ENCODE measurements around the gene NUCB1. TPM values are rescaled to one million over a fixed set of nuclear protein-coding genes. Genes with fewer than 3 reads are reported as not detected.

Gene NUCB1
- total and polyA plus RNA-seq, 9 of the 15 experiments (the other 6 are each of a cell fraction or from before 2014, with no cell fraction given): 3.1 to 153 (median 71.7) TPM

DNA sequence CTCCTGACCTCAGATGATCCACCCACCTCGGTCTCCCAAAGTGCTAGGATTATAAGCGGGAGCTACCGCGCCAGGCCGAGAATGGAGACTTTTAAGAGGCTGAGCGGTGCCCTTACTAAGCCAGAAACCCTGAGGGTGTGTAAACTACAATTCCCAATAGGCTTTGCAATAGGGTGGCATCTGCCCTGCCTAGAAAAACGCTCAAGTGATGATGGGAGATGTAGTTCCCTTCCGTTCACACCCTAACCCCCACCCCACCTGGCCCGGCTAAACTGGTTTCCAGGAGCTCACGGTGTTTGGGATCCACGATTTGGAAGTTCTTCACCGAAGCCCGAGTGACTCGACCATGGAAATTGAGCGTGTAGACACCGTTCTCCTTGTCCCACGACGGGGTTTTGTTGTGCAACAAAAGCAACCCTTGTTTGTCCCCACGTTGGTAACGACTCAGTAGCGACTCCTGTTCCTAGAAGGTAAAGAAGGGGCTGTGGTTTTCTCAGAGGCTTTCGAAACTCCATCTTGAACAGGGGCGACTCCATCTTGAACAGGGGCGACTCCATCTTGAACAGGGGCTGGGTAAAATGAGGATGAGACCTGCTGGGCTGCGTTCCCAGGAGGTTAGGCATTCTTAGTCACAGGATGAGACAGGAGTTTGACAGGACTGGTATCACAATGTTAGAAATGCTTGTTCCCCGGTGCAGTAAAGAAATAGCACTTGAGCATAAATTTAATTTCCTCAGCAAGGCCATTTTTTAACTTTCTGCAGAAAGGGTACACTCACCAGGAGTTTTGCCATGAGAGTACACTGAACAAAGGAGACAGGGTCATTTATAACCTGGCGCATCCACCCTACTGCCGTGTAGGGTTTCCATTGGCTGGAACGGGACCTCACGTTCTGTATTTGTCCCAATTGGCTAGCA lies 18.1 kb upstream of the NUCB1 start (continued):
- TF ChIP-seq AFF1 (IDR thresholded peaks at IDR 0.05; ENCODE audit: low read depth in 1 of 2, partially characterized antibody in 2 of 2) (peak in 1 of 2 experiments; percentile 99), PURB (CRISPR knock-in tag; IDR thresholded peaks at IDR 0.05; ENCODE audit: low read depth) (no peak), MTF1 (CRISPR knock-in tag; IDR thresholded peaks at IDR 0.05; ENCODE audit: borderline replicate concordance) (0 out of 2 replicates have a peak, but pooled peaks have one; percentile 70), ZNF444 (CRISPR knock-in tag; IDR thresholded peaks at IDR 0.05) (no peak), ZNF175 (CRISPR knock-in tag; IDR thresholded peaks at IDR 0.05; ENCODE audit: low read depth) (peak; percentile 93), TRIM25 (IDR thresholded peaks at IDR 0.05; ENCODE audit: borderline replicate concordance) (no peak), IFI16 (CRISPR knock-in tag; IDR thresholded peaks at IDR 0.05) (peak; percentile 90), ZNF717 (CRISPR knock-in tag; IDR thresholded peaks at IDR 0.05) (no peak), ZNF347 (CRISPR knock-in tag; IDR thresholded peaks at IDR 0.05; ENCODE audit: low read depth) (peak; percentile 79; the same call in 1 of the 2 replicates), FIP1L1 (IDR thresholded peaks at IDR 0.05; ENCODE audit: low read depth, low read length, poor library complexity, severe bottlenecking) (no peak), ZNF239 (CRISPR knock-in tag; IDR thresholded peaks at IDR 0.05) (peak; percentile 72; the same call in 1 of the 2 replicates), NFIX (CRISPR knock-in tag; IDR thresholded peaks at IDR 0.05; ENCODE audit: low read depth) (peak; percentile 44; the same call in 1 of the 2 replicates), ZNF695 (CRISPR knock-in tag; IDR thresholded peaks at IDR 0.05) (no peak), NR4A1 (CRISPR knock-in tag; IDR thresholded peaks at IDR 0.05) (no peak), NR4A1 (tag; IDR thresholded peaks at IDR 0.05) (peak; percentile 98), ZNF785 (CRISPR knock-in tag; IDR thresholded peaks at IDR 0.05) (no peak), PTTG1 (tag; IDR thresholded peaks at IDR 0.05; ENCODE audit: low read depth) (peak; percentile 95), CHCHD3 (CRISPR knock-in tag; IDR thresholded peaks at IDR 0.05) (no peak), CXXC5 (CRISPR knock-in tag; IDR thresholded peaks at IDR 0.05) (peak; percentile 87), BRD4 (IDR thresholded peaks at IDR 0.05) (no peak)
- TF ChIP-seq, protein P1, sequence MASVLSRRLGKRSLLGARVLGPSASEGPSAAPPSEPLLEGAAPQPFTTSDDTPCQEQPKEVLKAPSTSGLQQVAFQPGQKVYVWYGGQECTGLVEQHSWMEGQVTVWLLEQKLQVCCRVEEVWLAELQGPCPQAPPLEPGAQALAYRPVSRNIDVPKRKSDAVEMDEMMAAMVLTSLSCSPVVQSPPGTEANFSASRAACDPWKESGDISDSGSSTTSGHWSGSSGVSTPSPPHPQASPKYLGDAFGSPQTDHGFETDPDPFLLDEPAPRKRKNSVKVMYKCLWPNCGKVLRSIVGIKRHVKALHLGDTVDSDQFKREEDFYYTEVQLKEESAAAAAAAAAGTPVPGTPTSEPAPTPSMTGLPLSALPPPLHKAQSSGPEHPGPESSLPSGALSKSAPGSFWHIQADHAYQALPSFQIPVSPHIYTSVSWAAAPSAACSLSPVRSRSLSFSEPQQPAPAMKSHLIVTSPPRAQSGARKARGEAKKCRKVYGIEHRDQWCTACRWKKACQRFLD (CRISPR knock-in tag; IDR thresholded peaks at IDR 0.05): peak; percentile 93
